WTC11 (cell line): Measurements from ENCODE around the gene CCDC3. TPM values are rescaled to one million over a fixed set of nuclear protein-coding genes. Genes with fewer than 3 reads are reported as not detected.
"Not testable (repeated sequence)": the region's sequence is repeated elsewhere in the genome, so short reads cannot be mapped to it uniquely, and the experiment has no call there.

Experiments used
- ATAC-seq: fragments of 200-7000 bp; cut with Tn5 transposase; 2 replicates; pipeline ENCODE4 v1.10.0; 2021; ENCODE audit warnings: mild to moderate bottlenecking, moderate library complexity
- CTCF ChIA-PET: fragments of 300-600 bp; sonication (Branson Sonifier 250); formaldehyde crosslinking; loops from one replicate; lab custom pipeline; 2021; ENCODE audit warnings: antibody characterized with exemption; lab: Charles Lee
- POLR2A ChIA-PET: fragments of 350-600 bp; sonication (Branson Sonifier 250); formaldehyde crosslinking; loops from one replicate; lab custom pipeline; 2021; ENCODE audit warnings: antibody characterized with exemption; lab: Charles Lee
- DNase-seq: peaks from one replicate; pipeline ENCODE4 v3.0.0; 2021; ENCODE audit warnings: low spot score
- H3K27ac Mint-ChIP-seq: 2 replicates; pipeline ENCODE4 v1.8.0; 2021; ENCODE audit warnings: mixed read lengths
- H3K27me3 Mint-ChIP-seq: 2 replicates; pipeline ENCODE4 v1.8.0; 2021; ENCODE audit warnings: low read depth, mild to moderate bottlenecking, moderate library complexity, mixed read lengths
- H3K36me3 Mint-ChIP-seq: 2 replicates; pipeline ENCODE4 v1.8.0; 2021; ENCODE audit warnings: mixed read lengths
- H3K4me1 Mint-ChIP-seq: 2 replicates; pipeline ENCODE4 v1.8.0; 2022; ENCODE audit warnings: mixed read lengths
- H3K4me3 Mint-ChIP-seq: 2 replicates; pipeline ENCODE4 v1.8.0; 2021; ENCODE audit warnings: mild to moderate bottlenecking, moderate library complexity, mixed read lengths
- H3K9me3 Mint-ChIP-seq: 2 replicates; pipeline ENCODE4 v1.8.0; 2021; ENCODE audit warnings: mixed read lengths
- CREM ChIP-seq: sonication (generic); formaldehyde crosslinking; IDR thresholded peaks from 2 replicates; pipeline ENCODE4 v1.8.1; 2022; ENCODE audit warnings: mild to moderate bottlenecking, missing genetic modification reagents, moderate library complexity
- EMX1 ChIP-seq: fragments of 250-450 bp; sonication (Bioruptor Pico); IDR thresholded peaks from 2 replicates; pipeline ENCODE4 v1.8.0; 2021; ENCODE audit warnings: mild to moderate bottlenecking
- FOXJ3 ChIP-seq: sonication (generic); formaldehyde crosslinking; IDR thresholded peaks from 2 replicates; pipeline ENCODE4 v1.9.0; 2021; ENCODE audit warnings: missing genetic modification reagents, mild to moderate bottlenecking, borderline replicate concordance
- GABPB1 ChIP-seq: sonication (generic); formaldehyde crosslinking; IDR thresholded peaks from 2 replicates; pipeline ENCODE4 v1.8.1; 2023; ENCODE audit warnings: mild to moderate bottlenecking, missing genetic modification reagents
- KAT7 ChIP-seq: sonication (generic); formaldehyde crosslinking; IDR thresholded peaks from 2 replicates; pipeline ENCODE4 v1.8.1; 2023; ENCODE audit warnings: missing genetic modification reagents, mild to moderate bottlenecking, borderline replicate concordance
- MXD4 ChIP-seq: fragments of 250-450 bp; sonication (Bioruptor Pico); IDR thresholded peaks from 2 replicates; pipeline ENCODE4 v1.8.0; 2021; ENCODE audit warnings: mild to moderate bottlenecking, moderate library complexity, borderline replicate concordance
- NFYB ChIP-seq: sonication (generic); formaldehyde crosslinking; conservative IDR thresholded peaks from 2 replicates; pipeline ENCODE4 v1.8.0; 2022; ENCODE audit warnings: low read depth, missing genetic modification reagents
- NR1H2 ChIP-seq: sonication (generic); formaldehyde crosslinking; IDR thresholded peaks from 2 replicates; pipeline ENCODE4 v1.9.0; 2021; ENCODE audit warnings: mild to moderate bottlenecking, moderate library complexity, missing genetic modification reagents
- SMAD4 ChIP-seq: sonication (generic); formaldehyde crosslinking; IDR thresholded peaks from 2 replicates; pipeline ENCODE4 v1.8.0; 2022; ENCODE audit warnings: mild to moderate bottlenecking, missing genetic modification reagents
- TEAD1 ChIP-seq: sonication (generic); formaldehyde crosslinking; IDR thresholded peaks from 2 replicates; pipeline ENCODE4 v1.8.0; 2022; ENCODE audit warnings: mild to moderate bottlenecking, missing genetic modification reagents
- TP53 ChIP-seq: sonication (generic); formaldehyde crosslinking; IDR thresholded peaks from 2 replicates; pipeline ENCODE4 v1.8.1; 2023; ENCODE audit warnings: mild to moderate bottlenecking, missing genetic modification reagents
- ZBTB21 ChIP-seq: sonication (generic); formaldehyde crosslinking; IDR thresholded peaks from 2 replicates; pipeline ENCODE4 v1.8.1; 2023; ENCODE audit warnings: mild to moderate bottlenecking, missing genetic modification reagents, borderline replicate concordance
- ZNF263 ChIP-seq: sonication (generic); formaldehyde crosslinking; IDR thresholded peaks from 2 replicates; pipeline ENCODE4 v1.8.1; 2022; ENCODE audit warnings: low read depth, mild to moderate bottlenecking, moderate library complexity, missing genetic modification reagents
- total RNA-seq: library from RNA; stranded (reverse); gene quantifications from 3 replicates; pipeline ENCODE4 v1.2.3, GENCODE V29; 2021
- TF ChIP-seq, protein P1 (sequence below): fragments of 250-450 bp; sonication (Bioruptor Pico); IDR thresholded peaks from 2 replicates; pipeline ENCODE4 v1.8.0; 2021; ENCODE audit warnings: mild to moderate bottlenecking
- TF ChIP-seq, protein P2 (sequence below): fragments of 200-600 bp; IDR thresholded peaks from 2 replicates; pipeline ENCODE4 v1.8.0; 2022; ENCODE audit warnings: antibody characterized with exemption
- TF ChIP-seq, protein P3 (sequence below): sonication (generic); formaldehyde crosslinking; IDR thresholded peaks from 2 replicates; pipeline ENCODE4 v1.8.1; 2023; ENCODE audit warnings: mild to moderate bottlenecking, missing genetic modification reagents, borderline replicate concordance
- TF ChIP-seq, protein P4 (sequence below): sonication (generic); formaldehyde crosslinking; IDR thresholded peaks from 2 replicates; pipeline ENCODE4 v1.8.0; 2022; ENCODE audit warnings: mild to moderate bottlenecking, missing genetic modification reagents
- TF ChIP-seq, protein P5 (sequence below): sonication (generic); formaldehyde crosslinking; IDR thresholded peaks from 2 replicates; pipeline ENCODE4 v1.8.0; 2022; ENCODE audit warnings: missing genetic modification reagents

Gene CCDC3
- total RNA-seq, 1 experiment from 2014 or later: 3.5 TPM

DNA sequence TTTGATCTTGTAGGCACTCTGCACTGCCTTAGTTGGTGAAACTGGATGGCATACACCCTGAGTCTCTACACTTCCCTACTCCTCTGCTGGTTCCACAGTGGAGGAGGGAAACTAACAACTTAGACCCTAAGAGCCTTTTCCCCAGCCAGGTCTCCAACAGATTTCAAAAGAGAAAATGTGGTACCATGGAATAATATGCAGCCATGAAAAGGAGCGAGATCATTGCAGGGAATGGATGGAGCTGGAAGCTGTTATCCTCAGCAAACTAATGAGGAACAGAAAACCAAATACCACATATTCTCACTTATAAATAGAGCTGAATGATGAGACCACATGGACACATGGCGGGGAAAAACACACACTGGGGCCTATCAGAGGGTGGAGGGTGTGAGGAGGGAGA is 36.3 kb upstream of the CCDC3 start:
- CTCF ChIA-PET: interaction anchor here (1.0 kb wide), 1 partner anchor 16 kb away, joined by 4 read pairs; no protein-coding TSS in a partner anchor
- Mint-ChIP-seq H3K36me3 (no peaks in the 10 kb centered on the region), H3K4me3 (no peak overlapping the region)

DNA sequence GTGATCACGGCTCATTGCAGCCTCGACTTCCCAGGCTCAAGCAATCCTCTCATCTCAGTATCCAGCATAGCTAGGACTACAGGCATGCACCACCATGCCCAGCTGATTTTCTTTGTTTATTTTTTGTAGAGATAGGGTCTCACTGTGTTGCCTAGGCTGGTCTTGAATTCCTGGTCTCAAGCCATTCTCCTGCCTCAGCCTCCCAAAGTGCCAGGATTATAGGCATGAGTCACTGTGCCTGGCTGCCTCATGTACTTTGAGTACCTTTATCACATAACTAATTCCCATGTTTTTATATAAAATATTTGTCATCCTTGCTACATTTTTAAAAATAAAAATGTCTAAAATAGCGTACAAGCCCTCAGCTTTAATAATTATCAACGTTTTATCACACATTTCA is 35.3 kb upstream of the CCDC3 start:
- no peak overlapping the region for H3K4me3 Mint-ChIP-seq
- no peak for DNase-seq
- H3K27me3 Mint-ChIP-seq: peaks cover 2% of the 10 kb centered on the region; the same call in 1 of the 2 replicates
- H3K4me1 Mint-ChIP-seq: peaks cover under 1% of the 10 kb centered on the region; the same call in 1 of the 2 replicates
- ChIA-PET CTCF (no interaction called here), POLR2A (no interaction called here)
- peaks cover 9% of the 10 kb centered on the region; the same call in 1 of the 2 replicates for H3K9me3 Mint-ChIP-seq
- H3K36me3 Mint-ChIP-seq: no peaks in the 10 kb centered on the region
- TF ChIP-seq SMAD4 (CRISPR knock-in tag) (no peak), NR1H2 (no peak), FOXJ3 (no peak), ZNF263 (CRISPR knock-in tag) (no peak), GABPB1 (no peak), EMX1 (CRISPR knock-in tag) (no peak), TEAD1 (CRISPR knock-in tag) (no peak)
- TF ChIP-seq, protein P1, sequence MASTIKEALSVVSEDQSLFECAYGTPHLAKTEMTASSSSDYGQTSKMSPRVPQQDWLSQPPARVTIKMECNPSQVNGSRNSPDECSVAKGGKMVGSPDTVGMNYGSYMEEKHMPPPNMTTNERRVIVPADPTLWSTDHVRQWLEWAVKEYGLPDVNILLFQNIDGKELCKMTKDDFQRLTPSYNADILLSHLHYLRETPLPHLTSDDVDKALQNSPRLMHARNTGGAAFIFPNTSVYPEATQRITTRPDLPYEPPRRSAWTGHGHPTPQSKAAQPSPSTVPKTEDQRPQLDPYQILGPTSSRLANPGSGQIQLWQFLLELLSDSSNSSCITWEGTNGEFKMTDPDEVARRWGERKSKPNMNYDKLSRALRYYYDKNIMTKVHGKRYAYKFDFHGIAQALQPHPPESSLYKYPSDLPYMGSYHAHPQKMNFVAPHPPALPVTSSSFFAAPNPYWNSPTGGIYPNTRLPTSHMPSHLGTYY: no peak
- TF ChIP-seq, protein P2, sequence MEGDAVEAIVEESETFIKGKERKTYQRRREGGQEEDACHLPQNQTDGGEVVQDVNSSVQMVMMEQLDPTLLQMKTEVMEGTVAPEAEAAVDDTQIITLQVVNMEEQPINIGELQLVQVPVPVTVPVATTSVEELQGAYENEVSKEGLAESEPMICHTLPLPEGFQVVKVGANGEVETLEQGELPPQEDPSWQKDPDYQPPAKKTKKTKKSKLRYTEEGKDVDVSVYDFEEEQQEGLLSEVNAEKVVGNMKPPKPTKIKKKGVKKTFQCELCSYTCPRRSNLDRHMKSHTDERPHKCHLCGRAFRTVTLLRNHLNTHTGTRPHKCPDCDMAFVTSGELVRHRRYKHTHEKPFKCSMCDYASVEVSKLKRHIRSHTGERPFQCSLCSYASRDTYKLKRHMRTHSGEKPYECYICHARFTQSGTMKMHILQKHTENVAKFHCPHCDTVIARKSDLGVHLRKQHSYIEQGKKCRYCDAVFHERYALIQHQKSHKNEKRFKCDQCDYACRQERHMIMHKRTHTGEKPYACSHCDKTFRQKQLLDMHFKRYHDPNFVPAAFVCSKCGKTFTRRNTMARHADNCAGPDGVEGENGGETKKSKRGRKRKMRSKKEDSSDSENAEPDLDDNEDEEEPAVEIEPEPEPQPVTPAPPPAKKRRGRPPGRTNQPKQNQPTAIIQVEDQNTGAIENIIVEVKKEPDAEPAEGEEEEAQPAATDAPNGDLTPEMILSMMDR: no peak
- ATAC-seq: no peak
- no peak overlapping the region for H3K27ac Mint-ChIP-seq

More for the DNA sequence above, 36.3 kb upstream of the CCDC3 start:
- H3K27ac Mint-ChIP-seq: no peak overlapping the region
- no peaks in the 10 kb centered on the region; the same call in 1 of the 2 replicates for H3K27me3 Mint-ChIP-seq
- ATAC-seq: no peak
- POLR2A ChIA-PET: no interaction called here
- TF ChIP-seq, protein P3, sequence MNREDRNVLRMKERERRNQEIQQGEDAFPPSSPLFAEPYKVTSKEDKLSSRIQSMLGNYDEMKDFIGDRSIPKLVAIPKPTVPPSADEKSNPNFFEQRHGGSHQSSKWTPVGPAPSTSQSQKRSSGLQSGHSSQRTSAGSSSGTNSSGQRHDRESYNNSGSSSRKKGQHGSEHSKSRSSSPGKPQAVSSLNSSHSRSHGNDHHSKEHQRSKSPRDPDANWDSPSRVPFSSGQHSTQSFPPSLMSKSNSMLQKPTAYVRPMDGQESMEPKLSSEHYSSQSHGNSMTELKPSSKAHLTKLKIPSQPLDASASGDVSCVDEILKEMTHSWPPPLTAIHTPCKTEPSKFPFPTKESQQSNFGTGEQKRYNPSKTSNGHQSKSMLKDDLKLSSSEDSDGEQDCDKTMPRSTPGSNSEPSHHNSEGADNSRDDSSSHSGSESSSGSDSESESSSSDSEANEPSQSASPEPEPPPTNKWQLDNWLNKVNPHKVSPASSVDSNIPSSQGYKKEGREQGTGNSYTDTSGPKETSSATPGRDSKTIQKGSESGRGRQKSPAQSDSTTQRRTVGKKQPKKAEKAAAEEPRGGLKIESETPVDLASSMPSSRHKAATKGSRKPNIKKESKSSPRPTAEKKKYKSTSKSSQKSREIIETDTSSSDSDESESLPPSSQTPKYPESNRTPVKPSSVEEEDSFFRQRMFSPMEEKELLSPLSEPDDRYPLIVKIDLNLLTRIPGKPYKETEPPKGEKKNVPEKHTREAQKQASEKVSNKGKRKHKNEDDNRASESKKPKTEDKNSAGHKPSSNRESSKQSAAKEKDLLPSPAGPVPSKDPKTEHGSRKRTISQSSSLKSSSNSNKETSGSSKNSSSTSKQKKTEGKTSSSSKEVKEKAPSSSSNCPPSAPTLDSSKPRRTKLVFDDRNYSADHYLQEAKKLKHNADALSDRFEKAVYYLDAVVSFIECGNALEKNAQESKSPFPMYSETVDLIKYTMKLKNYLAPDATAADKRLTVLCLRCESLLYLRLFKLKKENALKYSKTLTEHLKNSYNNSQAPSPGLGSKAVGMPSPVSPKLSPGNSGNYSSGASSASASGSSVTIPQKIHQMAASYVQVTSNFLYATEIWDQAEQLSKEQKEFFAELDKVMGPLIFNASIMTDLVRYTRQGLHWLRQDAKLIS (CRISPR knock-in tag): no peak
- TF ChIP-seq TEAD1 (CRISPR knock-in tag): no peak
- no peak for TF ChIP-seq NFYB (CRISPR knock-in tag)
- TF ChIP-seq TP53 (CRISPR knock-in tag): no peak
- TF ChIP-seq, protein P4, sequence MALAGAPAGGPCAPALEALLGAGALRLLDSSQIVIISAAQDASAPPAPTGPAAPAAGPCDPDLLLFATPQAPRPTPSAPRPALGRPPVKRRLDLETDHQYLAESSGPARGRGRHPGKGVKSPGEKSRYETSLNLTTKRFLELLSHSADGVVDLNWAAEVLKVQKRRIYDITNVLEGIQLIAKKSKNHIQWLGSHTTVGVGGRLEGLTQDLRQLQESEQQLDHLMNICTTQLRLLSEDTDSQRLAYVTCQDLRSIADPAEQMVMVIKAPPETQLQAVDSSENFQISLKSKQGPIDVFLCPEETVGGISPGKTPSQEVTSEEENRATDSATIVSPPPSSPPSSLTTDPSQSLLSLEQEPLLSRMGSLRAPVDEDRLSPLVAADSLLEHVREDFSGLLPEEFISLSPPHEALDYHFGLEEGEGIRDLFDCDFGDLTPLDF (CRISPR knock-in tag): no peak
- TF ChIP-seq MXD4 (CRISPR knock-in tag): no peak
- TF ChIP-seq, protein P1: no peak
- TF ChIP-seq KAT7: no peak
- no peak for TF ChIP-seq FOXJ3
- no peak for TF ChIP-seq ZBTB21 (CRISPR knock-in tag)
- TF ChIP-seq, protein P5, sequence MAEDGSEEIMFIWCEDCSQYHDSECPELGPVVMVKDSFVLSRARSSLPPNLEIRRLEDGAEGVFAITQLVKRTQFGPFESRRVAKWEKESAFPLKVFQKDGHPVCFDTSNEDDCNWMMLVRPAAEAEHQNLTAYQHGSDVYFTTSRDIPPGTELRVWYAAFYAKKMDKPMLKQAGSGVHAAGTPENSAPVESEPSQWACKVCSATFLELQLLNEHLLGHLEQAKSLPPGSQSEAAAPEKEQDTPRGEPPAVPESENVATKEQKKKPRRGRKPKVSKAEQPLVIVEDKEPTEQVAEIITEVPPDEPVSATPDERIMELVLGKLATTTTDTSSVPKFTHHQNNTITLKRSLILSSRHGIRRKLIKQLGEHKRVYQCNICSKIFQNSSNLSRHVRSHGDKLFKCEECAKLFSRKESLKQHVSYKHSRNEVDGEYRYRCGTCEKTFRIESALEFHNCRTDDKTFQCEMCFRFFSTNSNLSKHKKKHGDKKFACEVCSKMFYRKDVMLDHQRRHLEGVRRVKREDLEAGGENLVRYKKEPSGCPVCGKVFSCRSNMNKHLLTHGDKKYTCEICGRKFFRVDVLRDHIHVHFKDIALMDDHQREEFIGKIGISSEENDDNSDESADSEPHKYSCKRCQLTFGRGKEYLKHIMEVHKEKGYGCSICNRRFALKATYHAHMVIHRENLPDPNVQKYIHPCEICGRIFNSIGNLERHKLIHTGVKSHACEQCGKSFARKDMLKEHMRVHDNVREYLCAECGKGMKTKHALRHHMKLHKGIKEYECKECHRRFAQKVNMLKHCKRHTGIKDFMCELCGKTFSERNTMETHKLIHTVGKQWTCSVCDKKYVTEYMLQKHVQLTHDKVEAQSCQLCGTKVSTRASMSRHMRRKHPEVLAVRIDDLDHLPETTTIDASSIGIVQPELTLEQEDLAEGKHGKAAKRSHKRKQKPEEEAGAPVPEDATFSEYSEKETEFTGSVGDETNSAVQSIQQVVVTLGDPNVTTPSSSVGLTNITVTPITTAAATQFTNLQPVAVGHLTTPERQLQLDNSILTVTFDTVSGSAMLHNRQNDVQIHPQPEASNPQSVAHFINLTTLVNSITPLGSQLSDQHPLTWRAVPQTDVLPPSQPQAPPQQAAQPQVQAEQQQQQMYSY (CRISPR knock-in tag): no peak
- TF ChIP-seq ZNF263 (CRISPR knock-in tag): no peak
- no peak for TF ChIP-seq EMX1 (CRISPR knock-in tag)
- no peak for TF ChIP-seq CREM
- H3K9me3 Mint-ChIP-seq: peaks cover 12% of the 10 kb centered on the region; the same call in 1 of the 2 replicates
- peaks cover 5% of the 10 kb centered on the region for H3K4me1 Mint-ChIP-seq
- no peak for DNase-seq

DNA sequence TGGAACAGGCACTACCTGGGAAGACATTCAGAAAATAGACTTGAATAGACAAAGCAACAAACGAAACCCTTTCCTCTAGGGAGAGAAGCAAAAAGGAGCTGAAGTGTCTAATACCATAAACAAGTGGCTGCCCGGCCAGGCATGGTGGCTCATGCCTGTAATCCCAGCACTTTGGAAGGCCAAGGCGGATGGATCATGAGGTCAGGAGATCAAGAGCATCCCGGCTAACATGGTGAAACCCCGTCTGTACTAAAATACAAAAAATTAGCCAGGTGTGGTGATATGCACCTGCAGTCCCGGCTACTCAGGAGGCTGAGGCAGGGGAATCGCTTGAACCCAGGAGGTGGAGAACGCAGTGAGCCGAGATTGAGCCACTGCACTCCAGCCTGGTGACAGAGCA is 34.2 kb upstream of the CCDC3 start:
- H3K27me3 Mint-ChIP-seq, H3K27ac Mint-ChIP-seq, DNase-seq, H3K9me3 Mint-ChIP-seq, H3K36me3 Mint-ChIP-seq, H3K4me3 Mint-ChIP-seq, POLR2A ChIA-PET, ATAC-seq, H3K4me1 Mint-ChIP-seq: not testable (repeated sequence)
- CTCF ChIA-PET: interaction anchor here (0.6 kb wide), 1 partner anchor 54 kb away, joined by 4 read pairs; no protein-coding TSS in a partner anchor
